ENCODE data around the gene C2CD2. TPM values are rescaled to one million over a fixed set of nuclear protein-coding genes. Genes with fewer than 3 reads are reported as not detected.

C2CD2 gene
- total RNA-seq, 1 donor from 2014 or later, result 23.8 TPM

DNA sequence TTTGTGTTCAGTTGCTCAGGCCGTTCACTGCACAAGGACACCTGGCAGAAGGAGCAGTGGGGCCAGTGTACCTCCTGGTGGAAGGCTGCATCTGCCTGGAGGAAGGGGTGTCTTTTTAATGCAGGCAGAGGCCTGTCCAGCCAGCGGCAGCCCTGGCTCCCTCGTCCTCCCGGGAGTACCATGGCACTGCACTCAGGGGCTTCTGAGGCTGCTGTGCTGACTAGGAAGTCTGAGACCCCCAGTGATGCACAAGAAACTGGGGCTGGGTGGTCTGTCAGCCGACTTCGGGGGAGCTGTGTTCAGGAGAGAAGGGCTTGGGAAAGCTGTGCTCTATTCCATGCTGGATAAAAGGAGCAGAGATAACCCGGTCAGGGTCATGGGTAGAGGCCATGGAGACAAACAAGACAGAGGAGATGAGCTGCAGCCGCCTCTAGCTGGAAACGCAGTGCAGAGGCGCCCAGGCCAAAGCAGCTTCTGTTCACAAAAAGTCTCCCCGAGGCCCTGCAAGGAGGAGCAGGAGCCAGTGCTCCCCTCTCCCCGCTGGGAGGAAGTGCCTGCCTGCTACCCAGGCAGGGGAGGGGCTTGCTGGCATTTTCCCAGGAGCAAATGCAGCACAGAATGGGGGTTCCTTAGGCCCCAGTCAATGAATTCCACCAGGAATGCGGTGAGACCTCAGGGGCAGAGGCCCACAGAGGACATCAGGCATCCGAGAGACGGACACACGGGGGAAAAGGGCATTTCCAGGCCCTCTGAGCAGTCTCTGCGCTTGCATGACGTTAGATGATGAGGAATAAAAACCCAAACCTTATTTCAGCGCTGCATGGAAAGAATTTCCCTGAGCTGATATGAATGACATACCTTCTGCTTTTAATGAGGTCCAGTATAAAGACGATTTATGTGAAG is 17.2 kb upstream of the C2CD2 start:
- TF ChIP-seq CTCF (IDR thresholded peaks at IDR 0.05), result no peak
- no peaks in the 10 kb centered on the region for H3K9me3 ChIP-seq
- intact Hi-C loops (cut with DNase I), result no loop called here

DNA sequence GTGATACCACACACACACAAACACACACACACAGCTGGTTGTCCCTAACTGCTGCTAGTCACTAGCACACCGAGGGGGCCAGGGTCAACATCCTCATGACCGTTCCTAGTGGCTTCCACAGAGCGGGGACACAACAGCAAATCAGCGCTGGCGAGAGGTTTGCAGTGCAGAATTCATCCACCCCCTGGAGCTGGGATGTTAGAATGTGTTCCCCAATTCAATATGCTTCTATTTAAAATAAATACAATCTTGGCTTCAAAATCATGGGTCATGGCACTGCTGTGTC is 16.2 kb upstream of the C2CD2 start:
- Histone ChIP-seq H3K27me3 (ENCODE audit: low read depth) (no peaks in the 10 kb centered on the region), H3K9me3 (no peaks in the 10 kb centered on the region), H3K4me1 (peaks cover 19% of the 10 kb centered on the region), H3K36me3 (no peaks in the 10 kb centered on the region), H3K4me3 (no peak overlapping the region), H3K27ac (no peak overlapping the region)
- DNase-seq, result no peak
- intact Hi-C loops (cut with DNase I), result no loop called here
- no peak for TF ChIP-seq CTCF (IDR thresholded peaks at IDR 0.05)
- no peak for ATAC-seq

More for the DNA sequence above, 17.2 kb upstream of the C2CD2 start:
- Histone ChIP-seq H3K36me3 (no peaks in the 10 kb centered on the region), H3K4me3 (no peak overlapping the region), H3K4me1 (peaks cover 19% of the 10 kb centered on the region), H3K27ac (no peak overlapping the region), H3K27me3 (ENCODE audit: low read depth) (no peaks in the 10 kb centered on the region)
- no peak for DNase-seq
- ATAC-seq, result no peak

GRCh38 chr21:41967708-41968107 is 13.9 kb upstream of the C2CD2 start:
- intact Hi-C loops (cut with DNase I), result no loop called here
- Histone ChIP-seq H3K9me3 (no peaks in the 10 kb centered on the region), H3K27me3 (ENCODE audit: low read depth) (peaks cover 4% of the 10 kb centered on the region), H3K36me3 (no peaks in the 10 kb centered on the region), H3K27ac (no peak overlapping the region), H3K4me3 (no peak overlapping the region), H3K4me1 (peaks cover 6% of the 10 kb centered on the region)
- no peak for ATAC-seq
- DNase-seq, result no peak
- no peak for TF ChIP-seq CTCF (IDR thresholded peaks at IDR 0.05)

DNA sequence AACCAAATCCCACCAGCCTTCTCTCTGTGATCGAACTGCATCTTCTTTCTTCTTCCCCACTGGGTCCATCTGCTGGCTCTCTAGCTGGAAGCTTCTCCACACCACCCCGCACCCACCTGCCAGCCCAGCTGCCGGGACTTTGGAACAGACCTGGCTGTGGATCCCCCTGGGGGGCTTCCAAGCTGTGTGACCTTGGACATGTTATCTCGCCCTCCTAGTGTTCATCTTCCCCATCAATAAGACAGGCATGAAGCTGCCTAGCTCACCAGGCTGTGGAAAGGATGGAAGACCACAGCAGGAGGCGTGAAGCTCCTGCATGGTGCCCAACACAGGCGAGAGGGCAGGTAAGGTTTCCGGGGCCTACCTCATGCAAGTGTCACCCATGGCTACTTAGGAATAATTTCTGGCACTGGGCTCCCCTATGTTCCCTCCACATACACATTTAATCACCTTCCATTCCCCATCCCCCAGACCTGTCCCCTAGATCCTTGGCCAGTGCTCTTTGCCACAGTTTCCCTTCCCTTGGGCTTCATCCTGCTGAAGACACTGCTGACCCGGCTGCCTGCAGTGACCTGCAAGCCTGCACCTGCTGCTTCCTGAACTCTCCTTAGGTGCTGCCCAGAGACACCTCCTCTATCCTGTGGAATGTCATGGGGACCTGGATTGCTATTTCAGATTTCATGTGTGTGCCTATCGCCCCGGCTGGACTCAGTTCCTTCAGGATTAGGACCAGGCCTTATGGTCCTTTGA is 13.2 kb upstream of the C2CD2 start:
- intact Hi-C loops (cut with DNase I), result no loop called here
- DNase-seq, result no peak

More for the DNA sequence above, 13.2 kb upstream of the C2CD2 start:
- Histone ChIP-seq H3K27me3 (ENCODE audit: low read depth) (peaks cover 6% of the 10 kb centered on the region), H3K36me3 (no peaks in the 10 kb centered on the region), H3K4me3 (no peak overlapping the region), H3K27ac (no peak overlapping the region), H3K4me1 (peaks cover 6% of the 10 kb centered on the region), H3K9me3 (no peaks in the 10 kb centered on the region)
- no peak for TF ChIP-seq CTCF (IDR thresholded peaks at IDR 0.05)
- ATAC-seq, result no peak
